NCI-H2196 (cell line): ENCODE results near the gene RSPH9.
"Not testable (repeated sequence)": the region's sequence is repeated elsewhere in the genome, so short reads cannot be mapped to it uniquely, and the experiment has no call there.

Experiments
- DNase-seq: peaks from one replicate; lab custom pipeline; 2025; ENCODE audit not compliant: unreplicated experiment; lab: John Stamatoyannopoulos, UW

Gene RSPH9

GRCh38 chr6:43628393-43629103 is 16.3 kb upstream of the RSPH9 start:
- DNase-seq = peak; percentile 50

- peak; percentile 99 for DNase-seq
These were observed 15.7 kb upstream of the RSPH9 start, which contains the start of gene GTPBP2 for GRCh38 chr6:43629104-43629504. GTPBP2 (minus strand) TSS chr6:43629264; CDS start chr6:43629162, 102 bp downstream.

DNA sequence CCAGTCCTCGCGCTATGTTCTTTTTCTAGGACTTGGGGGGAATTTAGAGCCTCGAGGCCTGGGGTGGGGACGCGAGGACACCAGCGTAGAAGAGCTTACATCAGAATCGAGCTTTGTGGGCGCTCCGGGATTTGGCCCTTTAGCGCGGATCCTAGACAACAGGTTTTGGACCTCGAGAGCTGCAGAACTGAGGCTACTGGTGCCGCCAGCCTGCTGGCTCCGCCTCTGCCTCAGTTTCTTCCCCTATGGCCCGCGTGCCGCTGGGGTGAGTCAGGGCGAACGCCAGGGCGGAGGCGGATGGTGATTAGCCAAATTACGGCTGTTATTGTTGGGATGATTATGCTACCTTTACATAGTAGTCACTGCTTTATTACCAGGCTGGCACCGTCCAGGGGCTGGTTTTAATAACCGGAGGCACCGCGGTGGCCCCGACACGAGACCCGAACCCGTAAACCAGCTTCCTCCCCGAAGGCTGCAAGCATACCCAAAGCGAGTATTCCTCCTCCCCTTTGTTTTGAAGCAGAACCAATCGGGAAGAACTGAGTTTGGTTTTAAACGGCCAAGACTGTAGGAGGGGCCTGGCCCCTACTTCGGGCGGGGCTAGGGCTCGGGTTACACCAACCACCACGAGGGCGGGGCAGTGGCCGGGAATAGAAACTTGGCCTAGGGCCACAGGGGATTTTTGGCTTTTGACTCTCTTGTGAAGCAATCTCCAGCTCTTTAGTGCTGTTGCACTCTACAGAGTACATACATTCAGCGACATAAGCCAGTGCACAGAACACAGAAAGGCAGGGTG is 15.1 kb upstream of the RSPH9 start:
- DNase-seq = peak; percentile 96

- DNase-seq = no peak
These were observed 13.7 kb upstream of the RSPH9 start for GRCh38 chr6:43630980-43631619.

- not testable (repeated sequence) for DNase-seq
These were observed 11.8 kb upstream of the RSPH9 start for GRCh38 chr6:43633002-43633401.

- no peak for DNase-seq
These were observed 10.0 kb upstream of the RSPH9 start for GRCh38 chr6:43634702-43635303.

DNA sequence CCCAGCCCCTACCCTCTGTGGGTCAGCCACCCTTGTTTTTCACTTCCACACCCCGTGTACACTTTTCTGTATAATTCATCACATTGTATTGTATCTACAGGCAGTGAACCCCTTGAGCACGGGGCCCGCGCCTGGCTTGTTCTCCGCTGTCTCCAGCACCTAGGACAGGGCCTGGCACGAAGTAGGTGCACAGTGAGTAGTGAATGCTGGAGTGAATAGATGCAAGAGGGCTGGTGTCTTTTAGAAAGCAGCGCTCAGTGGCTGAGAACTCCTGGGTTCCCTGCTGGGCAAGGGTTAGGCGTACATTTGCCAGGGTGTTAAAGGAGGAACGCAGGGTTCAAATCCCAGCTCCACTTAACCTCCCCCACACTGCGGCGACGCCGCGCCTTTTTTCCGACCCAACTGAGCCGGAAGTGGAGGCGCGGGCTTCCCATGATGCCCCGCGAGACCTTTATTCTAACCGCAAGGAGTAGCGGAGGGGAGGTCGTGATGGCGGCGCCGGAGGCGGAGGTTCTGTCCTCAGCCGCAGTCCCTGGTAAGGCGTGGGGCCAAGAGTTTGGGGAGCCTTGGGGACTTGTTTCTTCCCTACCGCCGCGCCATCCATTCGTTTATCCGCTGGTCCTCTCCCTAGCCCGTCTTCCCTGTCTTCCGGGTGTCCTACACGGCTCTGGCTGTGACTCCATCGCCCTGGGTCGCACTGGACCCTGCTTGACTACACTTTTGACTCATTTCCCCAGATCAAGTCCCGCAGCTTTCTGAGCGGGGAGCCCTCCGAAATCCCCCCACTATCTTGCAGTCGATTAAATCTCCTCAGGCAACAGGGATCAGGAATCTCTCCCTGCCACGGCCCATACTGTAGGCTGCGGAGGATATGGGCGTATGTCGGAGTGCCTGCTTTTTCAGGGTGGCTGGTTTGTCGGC is 9.2 kb upstream of the RSPH9 start, which contains the start of gene MAD2L1BP:
Gene MAD2L1BP (plus strand): TSS at position 454 of the 921 bp plus-strand sequence. CDS start 36 bp downstream, at position 490.
- DNase-seq = peak; percentile 90

DNA sequence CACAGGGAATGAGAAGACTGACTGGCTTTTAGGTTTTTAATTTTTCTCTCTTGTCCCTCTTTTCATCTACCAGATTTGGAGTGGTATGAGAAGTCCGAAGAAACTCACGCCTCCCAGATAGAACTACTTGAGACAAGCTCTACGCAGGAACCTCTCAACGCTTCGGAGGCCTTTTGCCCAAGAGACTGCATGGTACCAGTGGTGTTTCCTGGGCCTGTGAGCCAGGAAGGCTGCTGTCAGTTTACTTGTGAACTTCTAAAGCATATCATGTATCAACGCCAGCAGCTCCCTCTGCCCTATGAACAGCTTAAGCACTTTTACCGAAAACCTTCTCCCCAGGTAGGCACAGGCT is 8.6 kb upstream of the RSPH9 start:
- no peak for DNase-seq

- no peak for DNase-seq
These were observed 4.6 kb upstream of the RSPH9 start for GRCh38 chr6:43639984-43640800.

GRCh38 chr6:43645613-43645964 is 753 bp downstream of the RSPH9 start:
- peak; percentile 47 for DNase-seq

DNA sequence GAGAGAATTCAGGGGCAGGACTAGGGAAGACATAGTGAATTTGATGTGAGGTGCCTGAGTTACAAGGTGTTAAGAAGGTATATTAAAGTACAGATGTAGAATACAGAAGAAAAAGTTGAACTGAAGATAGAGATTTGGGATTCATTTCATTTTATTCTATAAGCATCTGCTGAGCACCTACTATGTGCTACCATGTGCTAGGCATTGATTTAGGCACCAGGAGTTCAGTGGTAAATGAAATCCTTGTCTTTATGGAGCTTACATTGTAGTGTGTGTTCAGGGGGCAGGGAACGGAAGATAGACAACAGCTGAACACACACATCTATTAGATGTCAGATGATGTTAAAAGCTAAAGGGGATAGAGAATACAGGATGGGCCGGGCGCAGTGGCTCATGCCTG is 2.8 kb downstream of the RSPH9 start:
- no peak for DNase-seq

GRCh38 chr6:43648248-43648647 is 3.4 kb downstream of the RSPH9 start:
- no peak for DNase-seq

DNA sequence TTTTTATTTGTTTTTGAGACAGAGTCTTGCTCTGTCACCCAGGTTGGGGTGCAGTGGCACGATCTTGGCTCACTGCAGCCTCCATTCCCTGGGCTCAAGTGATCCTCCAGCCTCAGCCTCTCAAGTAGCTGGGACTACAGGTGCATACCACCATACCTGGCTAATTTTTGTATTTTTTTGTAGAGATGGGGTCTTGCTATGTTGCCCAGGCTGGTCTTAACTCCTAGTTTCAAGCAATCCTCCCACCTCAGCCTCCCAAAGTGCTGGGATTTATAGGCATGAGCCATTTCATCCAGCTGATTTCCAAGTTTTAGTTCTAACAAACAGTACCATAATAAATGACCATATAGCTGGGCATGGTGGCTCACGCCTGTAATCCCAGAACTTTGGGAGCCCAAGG is 8.0 kb downstream of the RSPH9 start:
- DNase-seq = not testable (repeated sequence)

- DNase-seq = no peak
These were observed 12.5 kb downstream of the RSPH9 start for GRCh38 chr6:43657221-43657802.

- no peak for DNase-seq
These were observed 13.3 kb downstream of the RSPH9 start for GRCh38 chr6:43658161-43658560.

GRCh38 chr6:43662948-43663347 is 18.1 kb downstream of the RSPH9 start:
- not testable (repeated sequence) for DNase-seq

DNA sequence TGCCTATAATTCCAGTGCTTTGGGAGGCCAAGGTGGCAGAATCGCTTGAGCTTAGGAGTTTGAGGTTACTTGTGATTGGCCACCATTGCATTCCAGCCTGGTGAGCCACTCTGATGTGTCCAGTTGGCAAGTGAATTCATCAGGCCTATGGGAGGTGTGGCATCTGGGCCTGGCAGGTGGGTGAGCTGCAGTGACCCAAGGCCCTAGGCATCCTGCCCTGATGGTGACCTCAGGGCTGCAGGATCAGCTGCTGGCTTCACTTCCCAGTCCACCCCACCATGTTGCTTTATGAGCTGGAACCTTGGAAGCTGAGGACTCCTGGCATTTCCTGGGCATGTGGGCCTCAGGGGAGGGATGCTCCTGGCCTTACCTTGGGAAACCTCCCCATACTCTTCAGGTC is 20.5 kb downstream of the RSPH9 start:
- DNase-seq = no peak

DNA sequence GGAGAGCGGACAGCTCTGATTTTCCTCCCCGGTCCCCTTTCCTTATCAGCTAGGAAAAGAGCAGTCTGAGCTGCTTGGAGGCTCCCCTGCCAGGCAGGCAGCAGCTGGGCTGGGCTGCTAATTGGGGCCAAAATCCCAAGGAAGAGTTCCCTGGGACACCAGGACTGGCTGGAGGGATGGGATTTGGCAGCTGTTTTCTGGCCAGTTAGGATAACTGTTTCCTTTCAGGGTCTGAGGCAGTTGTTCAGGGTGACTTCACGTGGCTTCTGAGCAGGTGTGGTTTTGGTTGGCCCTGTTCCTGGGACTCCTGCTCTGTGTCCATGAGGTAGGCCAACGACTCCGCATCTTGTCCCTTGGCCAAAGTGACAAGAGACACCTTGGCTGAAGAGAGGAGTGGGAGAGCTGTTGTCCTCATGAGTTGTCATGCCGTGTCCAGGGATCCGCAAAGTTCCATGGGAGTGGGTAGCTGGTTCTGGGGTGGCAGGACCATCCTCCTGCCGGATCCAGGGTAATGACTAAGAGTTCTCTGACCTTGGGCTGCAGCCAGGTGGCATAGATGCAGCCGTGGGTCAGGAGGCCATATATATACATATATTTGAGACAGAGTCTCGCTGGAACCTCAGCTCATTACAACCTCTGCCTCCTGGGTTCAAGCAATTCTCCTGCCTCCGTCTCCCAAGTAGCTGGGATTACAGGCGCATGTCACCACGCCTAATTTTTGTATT is 21.5 kb downstream of the RSPH9 start:
- no peak for DNase-seq
